ENCODE measurements around the gene KCNK18.
"Not testable (repeated sequence)": the region's sequence is repeated elsewhere in the genome, so short reads cannot be mapped to it uniquely, and the experiment has no call there.

- TF ChIP-seq EZH2 (IDR thresholded peaks at IDR 0.05); POLR2AphosphoS5 (IDR thresholded peaks at IDR 0.05; ENCODE audit: borderline replicate concordance, low read depth, low read length); FOXP2 (optimal IDR thresholded peaks at IDR 0.05; ENCODE audit: control extremely low read depth, extremely low read length, insufficient read depth): not testable (repeated sequence)
These were observed 32.8 kb downstream of the KCNK18 start for GRCh38 chr10:117230107-117230506.
